Natural killer cell (primary cell): ENCODE data around the gene SPDYE6. TPM values are rescaled to one million over a fixed set of nuclear protein-coding genes. Genes with fewer than 3 reads are reported as not detected.
A peak's percentile ranks its signal among the peaks of the same experiment; 100 is the strongest.
"Not testable (repeated sequence)": the region's sequence is repeated elsewhere in the genome, so short reads cannot be mapped to it uniquely, and the experiment has no call there.

Experiments
- ATAC-seq, 3 donors: fragments of 150-1000 bp in 2 of 3; fragments of 200-7000 bp in 1 of 3; cut with Tn5 transposase; 1 replicate in 1 of 3; 2 replicates in 2 of 3; pipeline ENCODE4 v1.10.0; 2021; ENCODE audit warnings: mild to moderate bottlenecking in 2 of 3, moderate library complexity in 2 of 3
- DNase-seq, 2 donors: peaks; one replicate each; pipeline versions ENCODE4 v3.0.0 to v3.0.0-alpha.2; 2013 to 2021; ENCODE audit warnings: mixed read lengths in 1 of 2
- H3K27ac ChIP-seq: one replicate; pipeline ENCODE4 v1.5.1; 2013; ENCODE audit warnings: mild to moderate bottlenecking, low read length
- H3K27me3 ChIP-seq: one replicate; pipeline ENCODE4 v1.6.1; 2013; ENCODE audit warnings: low read length; ENCODE audit not compliant: control insufficient read depth, insufficient read depth
- H3K36me3 ChIP-seq: one replicate; pipeline ENCODE4 v1.6.1; 2013; ENCODE audit warnings: low read length; ENCODE audit not compliant: control insufficient read depth, insufficient read depth
- H3K4me1 ChIP-seq: one replicate; pipeline ENCODE4 v1.6.1; 2013; ENCODE audit warnings: low read length; ENCODE audit not compliant: control insufficient read depth, insufficient read depth
- H3K4me3 ChIP-seq: one replicate; pipeline ENCODE4 v1.5.1; 2013; ENCODE audit warnings: low read length
- H3K9me3 ChIP-seq: one replicate; pipeline ENCODE4 v1.6.1; 2013; ENCODE audit warnings: low read length; ENCODE audit not compliant: control insufficient read depth, insufficient read depth
- H3K27ac Mint-ChIP-seq, 2 donors: one replicate each; pipeline ENCODE4 v1.8.0; 2022; ENCODE audit warnings: mild to moderate bottlenecking in 2 of 2, mixed read lengths in 2 of 2, moderate library complexity in 1 of 2
- H3K27me3 Mint-ChIP-seq, 2 donors: one replicate each; pipeline ENCODE4 v1.8.0; 2022; ENCODE audit warnings: low read depth in 2 of 2, mixed read lengths in 2 of 2
- H3K36me3 Mint-ChIP-seq: one replicate; pipeline ENCODE4 v1.8.0; 2022; ENCODE audit warnings: mixed read lengths
- H3K4me1 Mint-ChIP-seq, 2 donors: one replicate each; pipeline ENCODE4 v1.8.0; 2022; ENCODE audit warnings: mixed read lengths in 2 of 2
- H3K4me3 Mint-ChIP-seq: one replicate; pipeline ENCODE4 v1.8.0; 2022; ENCODE audit warnings: mild to moderate bottlenecking, moderate library complexity, mixed read lengths
- H3K9me3 Mint-ChIP-seq, 2 donors: one replicate each; pipeline ENCODE4 v1.8.0; 2022; ENCODE audit warnings: mixed read lengths in 2 of 2
- CTCF ChIP-seq: fragments of 200-600 bp; IDR thresholded peaks from one replicate; pipeline ENCODE4 v1.8.0; 2022; ENCODE audit warnings: antibody characterized with exemption
- WGBS: methylation state at CpG from one replicate; pipeline ENCODE4 v1.1.7; 2013; ENCODE audit warnings: missing lambda C conversion rate; ENCODE audit not compliant: insufficient coverage; 5-methylcytosine and 5-hydroxymethylcytosine counted together
- intact Hi-C: fragments of 100-400 bp; cut with micrococcal nuclease; formaldehyde crosslinking; loops from one replicate; pipeline ENCODE4 v1.14.2; 2022
- total RNA-seq, 4 donors: library from RNA; stranded (reverse); fragments of 120-200 nt in 1 of 4; gene quantifications; one replicate each; pipeline versions ENCODE4 v1.2.3 to v1.2.4, GENCODE V29; 2013 to 2022

The SPDYE6 gene
- total RNA-seq, 3 donors from 2014 or later (not counting 1 experiment from before 2014, with no cell fraction given): not detected

DNA sequence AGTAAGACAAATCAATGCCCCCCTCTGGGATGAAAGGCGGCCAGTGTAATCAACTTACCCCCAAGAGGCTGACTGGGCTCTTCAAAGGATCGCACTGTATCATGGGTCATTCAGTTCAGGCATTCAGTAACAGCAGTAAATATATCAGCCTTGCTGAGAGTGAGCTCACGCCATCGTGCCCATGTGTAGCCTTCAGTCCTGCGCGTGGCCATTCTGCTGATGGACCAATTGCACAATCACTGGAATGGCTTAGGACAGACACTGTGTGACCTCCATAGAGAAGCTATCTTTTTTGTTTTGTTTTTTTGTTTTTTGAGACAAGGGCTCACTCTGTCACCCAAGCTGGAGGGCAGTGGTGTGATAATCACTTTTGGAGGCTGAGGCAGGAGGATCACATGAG lies 30.8 kb upstream of the SPDYE6 start:
- no peak for TF ChIP-seq CTCF
- DNase-seq (no peak), ATAC-seq (no peak)
- Mint-ChIP-seq H3K36me3 (no peaks in the 10 kb centered on the region), H3K4me3 (no peak overlapping the region), H3K9me3 (no peaks in the 10 kb centered on the region), H3K27ac (no peak overlapping the region), H3K27me3 (no peaks in the 10 kb centered on the region), H3K4me1 (no peaks in the 10 kb centered on the region)
- intact Hi-C loops: no loop called here
- Histone ChIP-seq H3K27me3 (no peaks in the 10 kb centered on the region), H3K27ac (no peak overlapping the region), H3K9me3 (no peaks in the 10 kb centered on the region), H3K4me3 (no peak overlapping the region), H3K36me3 (peaks cover 2% of the 10 kb centered on the region), H3K4me1 (no peaks in the 10 kb centered on the region)
- WGBS: over 99% methylated on average over 6 of the region's 6 CpGs

DNA sequence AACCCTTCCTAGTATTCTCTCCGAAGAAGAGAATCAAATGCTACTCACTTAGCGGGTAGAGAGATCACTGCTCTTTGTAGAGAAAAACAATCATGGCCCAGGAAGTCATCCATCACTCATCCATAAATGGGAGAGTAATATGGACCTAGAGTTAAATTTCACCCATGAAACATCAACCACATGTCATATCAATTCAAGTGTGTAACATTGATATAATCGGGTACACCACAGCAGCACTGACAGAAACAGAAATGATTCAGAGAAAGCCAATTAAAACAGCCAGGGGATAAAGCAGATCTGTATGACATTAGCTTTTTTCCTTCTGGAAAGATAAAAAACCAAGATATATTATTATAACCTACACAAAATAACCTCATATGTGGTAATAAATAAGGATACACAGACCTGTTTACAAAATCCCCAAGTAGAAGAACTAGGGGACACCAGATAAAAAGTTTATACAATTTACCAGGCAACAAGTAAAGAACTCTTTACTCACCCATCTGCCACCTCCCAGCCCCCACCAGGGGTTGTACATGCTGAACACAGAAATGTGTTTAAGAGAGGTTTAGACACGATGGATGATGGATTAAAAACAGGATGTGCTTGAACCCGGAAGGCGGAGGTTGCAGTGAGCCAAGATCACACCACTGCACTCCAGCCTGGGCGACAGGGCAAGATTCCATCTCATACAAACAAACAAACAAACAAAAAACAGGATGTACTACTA lies 25.6 kb upstream of the SPDYE6 start:
- H3K4me3 ChIP-seq, H3K9me3 Mint-ChIP-seq, H3K9me3 ChIP-seq, H3K36me3 Mint-ChIP-seq, intact Hi-C loops, H3K27ac ChIP-seq, H3K27me3 Mint-ChIP-seq, ATAC-seq, H3K27me3 ChIP-seq, H3K4me1 Mint-ChIP-seq, H3K4me1 ChIP-seq, DNase-seq, H3K4me3 Mint-ChIP-seq: not testable (repeated sequence)
- H3K27ac Mint-ChIP-seq: peak overlapping the region in 1 of 2 donors; percentile 18
- WGBS: 100% methylated on average over 3 of the region's 7 CpGs
- H3K36me3 ChIP-seq: peaks cover 26% of the 10 kb centered on the region

DNA sequence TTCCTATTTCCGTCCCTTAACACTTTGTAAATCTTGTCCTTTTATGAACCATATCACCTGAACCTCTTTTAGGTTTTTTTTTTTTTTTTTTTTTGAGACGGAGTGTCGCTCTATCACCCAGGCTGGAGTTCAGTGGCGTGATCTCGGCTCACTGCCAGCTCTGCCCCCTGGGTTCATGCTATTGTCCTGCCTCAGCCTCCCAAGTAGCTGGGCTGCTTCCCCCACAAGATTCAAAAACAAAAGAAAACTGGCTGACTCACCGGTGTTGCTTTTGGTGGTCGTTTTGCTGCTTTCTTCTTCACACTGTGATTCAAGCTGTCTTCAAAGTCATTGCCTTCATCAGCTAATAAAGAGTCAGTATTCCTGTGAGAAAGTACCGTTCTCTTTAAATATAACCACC lies 24.6 kb upstream of the SPDYE6 start:
- ATAC-seq, H3K27ac ChIP-seq, intact Hi-C loops, H3K27me3 ChIP-seq, H3K9me3 ChIP-seq, H3K27me3 Mint-ChIP-seq, H3K36me3 Mint-ChIP-seq, H3K4me1 ChIP-seq, H3K27ac Mint-ChIP-seq, H3K9me3 Mint-ChIP-seq, DNase-seq, H3K4me3 ChIP-seq, H3K4me1 Mint-ChIP-seq, H3K4me3 Mint-ChIP-seq: not testable (repeated sequence)
- peaks cover 26% of the 10 kb centered on the region for H3K36me3 ChIP-seq
- WGBS: 93% methylated on average over 7 of the region's 8 CpGs

DNA sequence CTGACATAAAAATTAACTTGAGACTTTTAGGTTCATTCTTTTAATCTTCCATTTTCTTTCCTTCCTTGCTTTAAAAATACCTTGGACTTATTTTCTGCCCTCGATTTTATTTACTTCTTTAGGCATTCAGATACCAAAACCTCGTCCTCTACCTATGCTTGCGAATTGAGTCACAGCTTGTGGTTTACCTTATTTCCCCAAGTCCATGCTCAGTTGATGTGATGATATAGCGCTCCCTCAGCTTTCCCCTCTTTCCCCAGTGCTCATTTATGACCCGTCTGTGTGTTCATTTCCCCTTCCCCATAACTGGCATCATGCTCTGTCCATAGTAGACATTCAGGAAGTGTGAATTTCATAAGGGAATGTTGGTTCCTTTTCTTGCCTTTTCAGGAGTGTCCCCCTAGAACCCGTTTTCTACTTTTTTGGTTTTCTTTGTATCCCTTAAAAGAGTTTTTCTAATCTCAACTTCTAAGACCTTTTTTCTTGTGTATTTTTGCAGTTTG lies 20.8 kb upstream of the SPDYE6 start:
- no peak for TF ChIP-seq CTCF
- intact Hi-C loops: no loop called here
- no peaks in the 10 kb centered on the region for H3K4me1 ChIP-seq
- H3K27ac Mint-ChIP-seq: peak overlapping the region in 1 of 2 donors; percentile 9
- no peak overlapping the region for H3K27ac ChIP-seq
- H3K36me3 Mint-ChIP-seq: peaks cover 9% of the 10 kb centered on the region
- H3K4me3 Mint-ChIP-seq: no peak overlapping the region
- no peak overlapping the region for H3K4me3 ChIP-seq
- ATAC-seq: no peak
- no peaks in the 10 kb centered on the region for H3K27me3 Mint-ChIP-seq
- peaks cover 7 to 12% of the 10 kb centered on the region in 2 donors for H3K4me1 Mint-ChIP-seq
- no peaks in the 10 kb centered on the region for H3K9me3 ChIP-seq
- peaks cover 26% of the 10 kb centered on the region for H3K36me3 ChIP-seq
- no peak for DNase-seq
- WGBS: 76% methylated on average over 6 of the region's 6 CpGs
- no peaks in the 10 kb centered on the region for H3K27me3 ChIP-seq
- no peaks in the 10 kb centered on the region for H3K9me3 Mint-ChIP-seq

- H3K27me3 Mint-ChIP-seq, H3K4me3 Mint-ChIP-seq, H3K27me3 ChIP-seq, H3K4me3 ChIP-seq, intact Hi-C loops, H3K4me1 ChIP-seq, H3K9me3 Mint-ChIP-seq, H3K27ac Mint-ChIP-seq, H3K27ac ChIP-seq, H3K9me3 ChIP-seq, ATAC-seq, H3K36me3 ChIP-seq, DNase-seq: not testable (repeated sequence)
- H3K36me3 Mint-ChIP-seq: peaks cover 21% of the 10 kb centered on the region
- no CpG with 5 or more reads among the region's 2 CpGs for WGBS
- H3K4me1 Mint-ChIP-seq: peaks cover 10 to 23% of the 10 kb centered on the region in 2 donors
These were observed 16.6 kb upstream of the SPDYE6 start for GRCh38 chr7:102372796-102373195.

DNA sequence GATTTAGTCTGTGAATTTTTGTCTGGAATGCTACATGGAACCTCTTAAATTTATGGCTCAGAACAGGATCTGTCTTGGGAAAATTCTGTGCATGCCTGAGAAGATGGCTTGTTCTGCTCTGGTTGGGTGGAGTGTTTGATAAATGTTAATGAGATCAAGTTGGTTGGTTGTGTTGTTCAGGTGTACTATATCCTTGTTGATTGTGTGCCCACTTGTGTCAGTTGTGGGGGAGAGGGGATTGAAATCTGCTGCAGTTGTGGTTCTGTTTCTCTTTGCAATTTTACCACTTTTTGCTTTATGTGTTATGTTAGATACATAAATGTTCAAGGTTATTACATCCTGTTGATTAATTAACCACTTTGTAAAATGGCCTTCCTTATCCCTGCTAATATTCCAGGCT lies 13.8 kb upstream of the SPDYE6 start:
- H3K4me3 ChIP-seq, H3K27me3 ChIP-seq, H3K4me1 ChIP-seq, H3K36me3 ChIP-seq, H3K4me3 Mint-ChIP-seq, H3K9me3 Mint-ChIP-seq, intact Hi-C loops, H3K27me3 Mint-ChIP-seq, DNase-seq, ATAC-seq, H3K9me3 ChIP-seq, H3K27ac ChIP-seq, H3K27ac Mint-ChIP-seq: not testable (repeated sequence)
- peaks cover 15 to 26% of the 10 kb centered on the region in 2 donors for H3K4me1 Mint-ChIP-seq
- peaks cover 12% of the 10 kb centered on the region for H3K36me3 Mint-ChIP-seq
